Stimulated activated effector memory CD8-positive, alpha-beta T cell treated with anti-CD3 and anti-CD28 coated beads, Interleukin-12 subunit alpha, Interleukin-12 subunit beta, amount 100 ng/mL, for 72 hours (primary cell): Measurements from ENCODE around the gene FEN1.

ENCODE experiments used
- ATAC-seq: fragments of 150-1000 bp; cut with Tn5 transposase; 2 replicates; pipeline ENCODE4 v1.10.0; 2021
- DNase-seq, 2 donors: peaks; one replicate each; pipeline ENCODE4 v3.0.0; 2021 to 2022; ENCODE audit warnings: low spot score in 2 of 2
- H3K27ac Mint-ChIP-seq: one replicate; pipeline ENCODE4 v1.8.0; 2022; ENCODE audit warnings: mild to moderate bottlenecking, mixed read lengths
- H3K36me3 Mint-ChIP-seq: one replicate; pipeline ENCODE4 v1.8.0; 2022; ENCODE audit warnings: mild to moderate bottlenecking, mixed read lengths
- H3K4me1 Mint-ChIP-seq: one replicate; pipeline ENCODE4 v1.8.0; 2022; ENCODE audit warnings: mixed read lengths
- H3K4me3 Mint-ChIP-seq: one replicate; pipeline ENCODE4 v1.8.0; 2022; ENCODE audit warnings: mild to moderate bottlenecking, mixed read lengths
- H3K9me3 Mint-ChIP-seq: one replicate; pipeline ENCODE4 v1.8.0; 2022; ENCODE audit warnings: mixed read lengths

Gene FEN1

DNA sequence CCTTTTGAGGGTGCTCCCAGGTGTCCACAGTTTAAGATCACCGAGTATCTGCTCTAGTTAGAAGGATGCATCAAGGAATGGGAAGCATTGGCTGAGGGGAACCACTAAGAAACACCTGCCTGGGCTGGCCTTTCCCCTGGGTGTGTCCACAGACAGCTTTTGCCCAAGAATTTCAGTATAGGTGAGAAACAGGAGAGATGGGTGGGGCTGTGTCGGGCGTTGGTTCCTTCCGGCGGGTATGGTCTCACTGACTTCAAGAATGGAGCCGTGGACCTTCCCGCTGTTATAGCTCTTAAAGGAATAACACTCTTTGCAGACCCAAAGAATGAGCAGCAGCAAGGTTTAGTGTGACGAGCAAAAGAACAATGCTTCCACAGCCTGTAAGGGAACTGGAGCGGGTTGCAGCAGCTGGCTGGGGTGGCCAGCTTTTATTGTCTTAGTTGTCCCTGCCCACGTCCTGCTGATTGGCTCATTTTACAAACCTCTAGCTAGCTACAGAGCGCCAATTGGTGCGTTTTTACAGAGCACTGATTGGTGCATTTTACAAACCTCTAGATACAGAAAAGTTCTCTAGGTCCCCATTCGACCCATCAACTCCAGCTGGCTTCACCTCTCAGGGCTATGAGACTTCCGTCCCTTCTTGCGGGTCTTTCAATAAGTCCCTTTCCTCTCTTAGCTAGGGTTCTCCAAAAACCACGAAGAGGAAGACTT lies 21.7 kb downstream of the FEN1 start:
- DNase-seq (no peak), ATAC-seq (peak; percentile 6)
- Mint-ChIP-seq H3K27ac (peak overlapping the region; percentile 92), H3K4me3 (peak overlapping the region; percentile 96), H3K9me3 (no peaks in the 10 kb centered on the region), H3K4me1 (peaks cover 18% of the 10 kb centered on the region), H3K36me3 (peaks cover 57% of the 10 kb centered on the region)

DNA sequence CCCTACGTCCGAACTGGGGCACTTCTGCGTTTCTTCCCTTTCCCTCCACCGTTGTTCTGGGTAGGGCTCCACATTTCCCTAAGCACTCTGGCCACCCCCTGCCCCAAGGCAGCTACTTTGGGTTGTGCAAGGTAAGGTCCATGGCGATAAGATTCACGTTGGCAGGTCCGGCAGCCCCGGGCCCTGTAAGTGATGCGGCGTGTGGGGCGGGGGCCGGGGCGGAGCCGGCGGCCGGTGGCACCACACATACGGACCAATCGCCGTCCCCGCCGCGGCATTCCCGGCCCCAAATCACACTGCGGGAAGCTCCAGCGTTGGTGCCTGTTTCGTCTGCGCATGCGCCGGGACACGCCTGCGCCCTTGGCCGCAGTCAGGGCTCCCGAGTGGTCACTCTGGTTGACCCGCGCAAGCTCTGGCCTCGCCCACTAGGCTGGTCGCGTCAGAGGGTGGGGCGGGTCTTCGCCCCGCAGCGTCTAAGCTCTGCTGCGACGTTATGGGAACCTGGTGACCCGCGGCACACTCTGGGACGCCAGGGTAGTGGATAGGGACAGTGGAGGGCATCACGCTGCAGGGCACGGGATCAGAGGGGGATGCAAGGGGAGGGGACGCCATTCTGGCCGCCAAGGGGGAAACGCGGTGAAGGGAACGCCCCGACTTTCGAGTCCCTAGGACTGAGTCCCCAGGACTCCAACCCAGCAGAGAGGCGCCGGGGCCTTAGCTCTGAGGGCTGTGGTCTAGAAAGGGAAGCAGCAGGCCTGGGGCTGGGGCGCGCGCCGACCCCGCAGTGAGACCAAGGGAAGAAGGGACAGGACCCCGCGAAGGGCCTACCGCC lies 22.5 kb downstream of the FEN1 start:
- DNase-seq (peak; percentile 62 to 87), ATAC-seq (peak; percentile 59)
- H3K4me1 Mint-ChIP-seq, result peaks cover 18% of the 10 kb centered on the region
- H3K9me3 Mint-ChIP-seq, result no peaks in the 10 kb centered on the region
- peak overlapping the region; percentile 96 for H3K4me3 Mint-ChIP-seq
- peaks cover 49% of the 10 kb centered on the region for H3K36me3 Mint-ChIP-seq
- H3K27ac Mint-ChIP-seq, result peak overlapping the region; percentile 92

DNA sequence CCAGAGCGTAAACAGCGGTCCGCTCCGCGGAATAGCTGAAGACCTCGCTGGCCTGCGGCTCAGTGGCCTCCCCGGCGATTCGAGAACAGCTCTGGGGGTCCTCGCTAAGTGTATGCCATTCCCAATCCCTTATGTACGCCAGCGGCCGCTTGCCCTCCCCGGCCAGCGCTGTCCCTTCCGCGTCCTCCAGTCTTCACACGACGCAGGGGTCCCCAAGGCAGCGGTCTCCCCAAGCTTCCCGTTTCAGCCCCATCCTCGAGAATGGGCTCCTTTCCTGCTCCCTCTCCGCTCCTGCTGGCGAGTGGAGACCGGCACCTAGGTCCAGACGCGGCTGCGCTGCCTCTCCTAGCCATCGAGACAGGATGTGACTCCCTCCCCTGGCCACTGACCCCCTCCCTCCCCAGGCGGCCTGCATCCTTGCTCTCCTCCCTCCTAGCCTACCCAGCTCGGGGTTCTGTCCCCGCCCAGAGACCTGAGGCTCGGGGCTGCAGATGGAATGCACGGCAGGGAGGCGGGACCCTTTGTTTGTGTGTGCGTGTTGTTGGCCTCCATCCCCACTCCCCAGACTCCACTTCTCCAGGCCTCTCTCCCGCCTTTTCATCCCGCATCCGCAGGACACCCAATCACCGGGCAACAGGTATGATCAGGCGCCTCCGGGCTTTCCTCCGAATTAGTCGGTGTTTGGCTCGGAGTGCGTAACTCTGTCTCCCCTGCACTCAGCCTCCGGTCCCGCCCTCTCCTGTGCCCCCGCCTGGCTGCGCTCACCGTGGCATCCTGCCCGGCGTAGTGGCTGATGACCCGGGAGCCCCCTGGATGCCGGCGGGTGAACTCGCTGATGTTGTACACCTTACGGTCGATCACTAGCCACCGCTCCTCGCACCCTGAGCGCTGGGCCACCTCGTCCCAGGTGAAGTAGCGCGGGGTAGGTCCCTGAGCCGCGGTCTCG lies 23.4 kb downstream of the FEN1 start:
- Mint-ChIP-seq H3K9me3 (no peaks in the 10 kb centered on the region), H3K36me3 (peaks cover 40% of the 10 kb centered on the region), H3K4me3 (peak overlapping the region; percentile 96), H3K27ac (peak overlapping the region; percentile 92), H3K4me1 (peaks cover 18% of the 10 kb centered on the region)
- ATAC-seq (peak; percentile 78), DNase-seq (peak; percentile 45 to 79)

DNA sequence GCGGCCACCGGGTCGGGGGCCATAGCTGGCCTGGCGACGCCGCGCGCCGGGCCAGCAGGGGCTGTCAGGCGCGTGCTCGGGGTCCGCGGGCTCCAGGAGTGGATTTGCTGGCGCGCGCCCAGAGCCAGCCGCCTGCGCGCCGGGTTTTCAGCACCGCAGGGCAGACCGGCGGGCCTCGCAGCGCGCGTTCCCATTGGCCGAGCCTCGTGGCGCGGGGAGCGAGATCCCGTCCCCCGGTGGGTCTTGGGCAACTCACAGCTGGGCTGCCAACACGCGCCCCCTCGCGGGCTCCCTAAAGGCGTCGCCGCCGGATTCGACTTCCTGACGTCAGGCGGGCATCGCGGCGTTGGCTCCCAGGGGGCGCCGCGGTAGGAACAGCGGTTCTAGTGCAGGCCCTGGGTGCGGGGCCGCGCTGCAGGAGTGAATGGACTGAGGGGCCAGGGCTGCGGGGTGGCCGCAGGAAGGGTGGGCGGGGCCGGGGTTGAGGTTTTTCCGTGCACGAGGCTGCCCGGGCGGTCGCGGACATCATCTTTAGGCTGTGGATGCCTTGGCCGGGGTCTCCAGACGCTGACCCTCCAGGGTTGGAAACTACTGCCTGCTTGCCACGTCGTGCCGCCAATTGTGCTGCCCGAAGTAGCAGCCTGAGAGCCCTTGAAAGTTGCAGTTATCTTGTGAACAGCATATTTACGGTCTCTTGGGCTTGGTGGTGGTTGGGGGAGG lies 24.2 kb downstream of the FEN1 start, which contains the start of gene FADS1:
Gene FADS1 (minus strand): TSS at position 268 of the 720 bp plus-strand sequence. CDS start 74 bp downstream, at position 194.
- DNase-seq (peak; percentile 70 to 89), ATAC-seq (peak; percentile 74)
- Mint-ChIP-seq H3K4me1 (peaks cover 18% of the 10 kb centered on the region), H3K4me3 (peak within 1 kb of the TSS; percentile 96), H3K36me3 (peaks cover 32% of the 10 kb centered on the region), H3K27ac (peak within 1 kb of the TSS; percentile 92), H3K9me3 (no peaks in the 10 kb centered on the region)

DNA sequence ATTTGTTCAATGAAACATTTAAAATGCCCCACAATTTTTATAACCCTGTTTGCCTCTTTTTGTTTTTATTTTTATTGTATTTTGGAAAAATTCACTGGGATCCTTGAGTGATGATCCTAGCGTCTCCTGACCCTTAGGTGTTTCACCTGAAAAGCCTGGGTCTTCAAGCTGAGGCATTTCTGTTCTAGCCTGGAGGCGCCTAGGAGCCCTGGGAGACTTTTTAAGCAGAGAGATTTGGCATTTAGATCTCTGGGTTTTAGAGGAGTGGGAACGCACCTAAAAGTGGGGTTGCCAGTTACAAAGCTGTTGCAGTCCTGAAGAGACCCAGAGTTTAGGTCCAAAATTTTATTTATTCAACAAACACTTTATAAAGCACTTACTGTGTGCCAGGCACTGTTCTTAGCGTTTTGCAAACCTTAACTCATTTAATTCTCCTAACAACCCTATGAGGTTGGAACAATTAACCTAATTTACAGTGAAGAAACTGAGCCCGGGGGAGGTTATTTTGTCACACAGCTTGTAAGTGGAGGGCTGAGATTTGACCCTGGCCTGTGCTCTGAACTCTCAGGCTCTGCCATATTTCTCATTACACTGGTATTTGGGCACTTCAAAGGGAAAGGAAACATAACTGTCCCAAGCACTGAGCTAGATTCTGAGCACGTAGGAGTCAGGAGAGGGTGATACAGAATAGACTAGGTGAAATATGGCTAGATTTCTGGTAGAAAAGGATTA lies 24.9 kb downstream of the FEN1 start:
- Mint-ChIP-seq H3K36me3 (peaks cover 25% of the 10 kb centered on the region), H3K4me1 (peaks cover 18% of the 10 kb centered on the region), H3K27ac (no peak overlapping the region), H3K9me3 (no peaks in the 10 kb centered on the region), H3K4me3 (peak overlapping the region; percentile 96)
- ATAC-seq (no peak), DNase-seq (no peak)

DNA sequence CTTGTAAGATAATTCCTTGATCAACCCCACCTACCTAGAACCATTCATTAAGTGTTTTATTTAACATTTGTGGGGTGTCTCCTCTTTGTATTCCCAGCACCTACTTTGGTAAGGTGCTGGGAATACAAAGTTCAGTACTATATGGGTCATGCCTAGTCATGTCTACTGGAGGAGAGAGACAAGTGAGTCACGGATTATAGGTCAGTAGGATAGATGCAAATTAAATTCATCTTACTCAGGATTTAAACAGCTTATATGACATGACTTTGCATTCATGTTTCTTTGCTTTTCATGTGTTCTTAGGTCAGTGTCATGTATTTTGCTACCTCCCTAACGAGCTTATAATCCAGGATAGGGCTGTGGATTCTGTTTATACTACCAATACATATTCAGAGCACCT lies 27.5 kb downstream of the FEN1 start:
- ATAC-seq, result no peak
- H3K4me1 Mint-ChIP-seq, result peaks cover 11% of the 10 kb centered on the region
- H3K27ac Mint-ChIP-seq, result no peak overlapping the region
- DNase-seq, result no peak
- peaks cover 10% of the 10 kb centered on the region for H3K36me3 Mint-ChIP-seq
- H3K4me3 Mint-ChIP-seq, result no peak overlapping the region
- no peaks in the 10 kb centered on the region for H3K9me3 Mint-ChIP-seq

DNA sequence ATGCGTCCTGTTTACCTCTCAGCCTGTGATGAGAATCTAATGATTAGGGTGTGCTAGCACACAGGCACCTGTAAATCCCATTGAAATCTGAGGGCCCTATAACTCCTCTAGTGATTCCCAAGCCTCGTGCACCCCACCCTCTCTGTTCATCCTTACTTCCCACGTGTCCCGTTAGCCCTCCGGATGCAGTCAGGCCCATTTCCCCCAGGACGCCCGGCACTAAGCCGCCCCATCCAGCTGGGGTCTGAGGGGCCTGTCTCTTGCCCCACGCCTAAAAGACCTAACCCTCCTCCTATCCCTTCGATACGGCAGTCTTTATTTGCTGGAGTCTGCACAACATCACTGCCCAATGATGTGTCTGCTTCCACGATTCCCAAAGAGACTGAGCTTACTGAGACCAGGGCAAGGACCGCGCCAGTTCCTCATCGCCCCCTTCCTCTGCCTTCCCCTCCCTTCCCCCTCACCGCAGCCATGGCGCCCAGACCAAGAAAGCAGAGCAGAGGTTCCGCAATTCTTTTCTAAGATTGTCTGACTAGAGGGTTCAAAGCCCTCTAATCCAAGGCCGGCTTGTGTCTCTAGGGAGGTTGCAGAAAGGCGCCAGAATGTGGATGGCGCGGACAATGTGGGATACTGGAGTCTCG lies 34.3 kb downstream of the FEN1 start:
- DNase-seq, result no peak
- Mint-ChIP-seq H3K9me3 (no peaks in the 10 kb centered on the region), H3K36me3 (peaks cover 20% of the 10 kb centered on the region), H3K27ac (peak overlapping the region; percentile 88), H3K4me1 (peaks cover 37% of the 10 kb centered on the region), H3K4me3 (peak overlapping the region; percentile 86)
- ATAC-seq, result no peak

DNA sequence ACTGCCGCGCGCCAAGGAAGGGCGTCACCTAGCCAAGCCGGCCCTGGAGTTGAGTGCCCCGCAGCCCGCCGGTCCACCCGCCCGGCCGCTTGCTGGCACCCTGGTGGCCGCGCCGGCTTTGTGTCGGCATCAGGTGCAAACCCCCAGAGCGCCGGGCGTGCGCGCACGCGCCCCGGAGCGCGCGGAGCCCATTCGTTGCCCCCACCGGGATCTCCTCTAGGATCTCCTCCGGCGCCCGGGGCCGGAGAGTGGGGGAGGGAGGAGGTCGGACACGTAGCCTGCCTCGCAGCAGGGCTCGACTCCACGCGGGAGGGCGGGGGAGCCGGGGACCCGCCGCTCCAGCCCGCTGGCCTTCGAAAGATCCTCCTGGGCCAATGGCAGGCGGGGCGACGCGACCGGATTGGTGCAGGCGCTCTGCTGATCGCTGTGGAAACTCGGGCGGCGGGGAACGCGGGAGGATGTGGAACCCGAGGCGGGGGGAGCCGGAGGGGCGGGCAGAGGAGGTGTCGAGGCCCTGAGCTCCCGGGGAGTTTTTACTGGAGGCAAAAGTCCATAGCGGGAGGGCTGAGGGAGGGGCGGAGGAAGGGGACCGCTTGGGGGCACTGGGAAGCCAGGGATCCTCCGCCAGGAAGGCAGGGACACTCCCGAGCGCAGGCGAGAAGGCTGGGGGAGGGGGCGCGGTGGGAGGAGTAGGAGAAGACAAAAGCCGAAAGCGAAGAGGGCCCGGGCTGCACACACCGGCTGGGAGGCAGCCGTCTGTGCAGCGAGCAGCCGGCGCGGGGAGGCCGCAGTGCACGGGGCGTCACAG lies 35.1 kb downstream of the FEN1 start, which contains the start of gene FADS2:
Gene FADS2 (plus strand): TSS at position 730 of the 808 bp plus-strand sequence. CDS start 91 bp downstream, outside the sequence.
- Mint-ChIP-seq H3K4me1 (peaks cover 44% of the 10 kb centered on the region), H3K36me3 (peaks cover 20% of the 10 kb centered on the region), H3K4me3 (peak within 1 kb of the TSS; percentile 86), H3K27ac (peak within 1 kb of the TSS; percentile 88), H3K9me3 (no peaks in the 10 kb centered on the region)
- DNase-seq (peak; percentile 73 to 87), ATAC-seq (peak; percentile 92)

DNA sequence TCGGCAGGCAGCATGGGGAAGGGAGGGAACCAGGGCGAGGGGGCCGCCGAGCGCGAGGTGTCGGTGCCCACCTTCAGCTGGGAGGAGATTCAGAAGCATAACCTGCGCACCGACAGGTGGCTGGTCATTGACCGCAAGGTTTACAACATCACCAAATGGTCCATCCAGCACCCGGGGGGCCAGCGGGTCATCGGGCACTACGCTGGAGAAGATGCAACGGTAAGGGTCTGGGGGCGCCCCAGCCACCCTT lies 35.6 kb downstream of the FEN1 start:
- no peaks in the 10 kb centered on the region for H3K9me3 Mint-ChIP-seq
- peaks cover 20% of the 10 kb centered on the region for H3K36me3 Mint-ChIP-seq
- DNase-seq, result peak in 1 of 2 donors; percentile 10
- peak overlapping the region; percentile 86 for H3K4me3 Mint-ChIP-seq
- no peak for ATAC-seq
- peaks cover 49% of the 10 kb centered on the region for H3K4me1 Mint-ChIP-seq
- peak overlapping the region; percentile 88 for H3K27ac Mint-ChIP-seq

DNA sequence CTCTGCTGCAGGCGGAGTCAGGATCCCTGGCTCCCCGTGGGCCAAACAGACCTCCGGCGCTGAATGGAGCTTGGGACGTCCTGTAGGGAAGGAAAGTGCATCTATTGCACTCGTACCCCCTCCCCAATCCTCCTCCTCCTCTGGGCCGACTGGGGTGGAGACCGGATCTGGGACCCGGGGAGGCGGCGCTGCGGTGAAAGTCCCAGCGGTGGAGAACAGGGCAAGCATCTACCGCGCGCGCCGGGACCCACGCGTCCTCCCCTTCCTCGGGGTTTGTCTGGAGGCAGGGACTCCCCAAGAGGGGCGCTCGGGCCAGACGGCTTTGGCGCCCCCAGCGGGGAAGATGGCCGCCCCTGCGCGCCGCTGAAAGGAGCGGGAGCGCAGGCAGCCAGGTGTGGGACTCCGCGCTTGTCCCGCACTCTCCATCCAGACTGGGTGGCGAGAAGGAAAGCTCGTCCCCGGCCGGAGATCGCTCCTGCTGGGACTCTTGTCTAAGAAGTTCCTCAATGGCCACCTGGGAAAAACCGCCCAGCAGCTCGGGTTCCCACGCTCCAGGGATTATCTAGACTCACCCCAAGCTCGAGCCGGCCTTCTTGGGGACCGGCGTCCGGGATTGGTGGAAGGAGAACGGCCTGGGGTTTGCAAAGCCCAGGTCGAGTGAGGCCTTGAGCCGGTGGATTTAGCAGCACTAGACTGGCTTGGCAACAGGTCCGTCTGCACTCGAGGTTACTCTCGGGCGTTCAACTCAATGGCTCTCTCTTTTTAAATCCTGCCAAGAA lies 36.1 kb downstream of the FEN1 start:
- peak; percentile 52 for ATAC-seq
- peak overlapping the region; percentile 88 for H3K27ac Mint-ChIP-seq
- H3K4me3 Mint-ChIP-seq, result peak overlapping the region; percentile 86
- H3K9me3 Mint-ChIP-seq, result no peaks in the 10 kb centered on the region
- peaks cover 54% of the 10 kb centered on the region for H3K4me1 Mint-ChIP-seq
- H3K36me3 Mint-ChIP-seq, result peaks cover 20% of the 10 kb centered on the region
- DNase-seq, result peak; percentile 45 to 67

DNA sequence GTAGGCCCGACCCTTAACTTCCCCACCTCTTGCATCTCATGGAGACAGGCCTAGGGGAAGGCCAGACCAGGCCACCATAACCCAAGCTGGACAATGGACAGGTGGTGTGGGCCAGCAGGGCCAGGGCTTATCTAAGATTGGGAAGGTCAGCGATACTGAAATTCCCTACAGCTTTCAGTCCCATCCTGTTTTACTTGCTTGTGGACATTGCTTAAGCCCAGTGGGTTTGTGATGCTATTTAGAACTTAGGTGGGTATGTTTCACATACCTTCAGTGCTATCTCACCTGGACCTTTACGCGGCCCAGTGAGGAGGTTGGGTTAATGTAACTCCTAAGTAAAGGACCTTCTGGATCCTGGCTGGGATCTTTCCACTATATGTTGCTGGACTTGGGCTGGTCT lies 37.1 kb downstream of the FEN1 start:
- Mint-ChIP-seq H3K4me3 (peak overlapping the region; percentile 86), H3K4me1 (peaks cover 64% of the 10 kb centered on the region), H3K27ac (peak overlapping the region; percentile 88), H3K9me3 (no peaks in the 10 kb centered on the region), H3K36me3 (peaks cover 23% of the 10 kb centered on the region)
- DNase-seq (no peak), ATAC-seq (no peak)
